Psoas muscle (tissue), 8 donors: Measurements from ENCODE around the gene SH3PXD2B. TPM values are rescaled to one million over a fixed set of nuclear protein-coding genes. Genes with fewer than 3 reads are reported as not detected.
"Not testable (repeated sequence)": the region's sequence is repeated elsewhere in the genome, so short reads cannot be mapped to it uniquely, and the experiment has no call there.

ENCODE experiments used
- ATAC-seq, 4 donors: fragments of 200-7000 bp; cut with Tn5 transposase; one replicate each; pipeline ENCODE4 v1.9.1; 2020; ENCODE audit warnings: moderate library complexity in 3 of 4, mild to moderate bottlenecking in 2 of 4
- DNase-seq, 2 donors: peaks; one replicate each; pipeline ENCODE4 v3.0.0-alpha.2; 2020
- H3K27ac ChIP-seq: fragments of 200-600 bp; one replicate; pipeline ENCODE4 v1.8.0; 2022
- H3K27me3 ChIP-seq, 3 donors: fragments of 200-600 bp in 1 of 3; one replicate each; pipeline versions ENCODE4 v1.6.1 to v1.8.0; 2013 to 2022; ENCODE audit warnings: low read length in 2 of 3, mild to moderate bottlenecking in 2 of 3, moderate library complexity in 1 of 3; ENCODE audit not compliant: insufficient read depth in 3 of 3
- H3K36me3 ChIP-seq, 2 donors: fragments of 200-600 bp in 1 of 2; one replicate each; pipeline versions ENCODE4 v1.6.1 to v1.8.0; 2013 to 2022; ENCODE audit warnings: low read depth in 1 of 2, mild to moderate bottlenecking in 1 of 2, moderate library complexity in 1 of 2; ENCODE audit not compliant: insufficient read depth in 1 of 2
- H3K4me1 ChIP-seq: fragments of 200-600 bp; one replicate; pipeline ENCODE4 v1.8.0; 2022
- H3K4me3 ChIP-seq: fragments of 200-600 bp; one replicate; pipeline ENCODE4 v1.8.0; 2022; ENCODE audit warnings: mild to moderate bottlenecking
- H3K9me3 ChIP-seq: fragments of 200-600 bp; one replicate; pipeline ENCODE4 v1.8.0; 2022
- CTCF ChIP-seq: fragments of 200-600 bp; IDR thresholded peaks from one replicate; pipeline ENCODE4 v1.8.0; 2022; ENCODE audit warnings: antibody characterized with exemption
- WGBS, 3 donors: extraction: QIAGEN DNeasy Blood & Tissue Kit; methylation state at CpG; one replicate each; pipeline versions ENCODE4 v1.1.6 to v1.1.7; 2013; 5-methylcytosine and 5-hydroxymethylcytosine counted together
- intact Hi-C, 2 donors: fragments of 100-400 bp; cut with DNase I; formaldehyde crosslinking; loops; one replicate each; pipeline versions ENCODE4 v1.11.0 to v1.14.2; 2022
- polyA plus RNA-seq, 3 donors: library from polyadenylated mRNA; stranded (reverse); fragments of 200-250 nt; gene quantifications; one replicate each; pipeline ENCODE4 v1.2.3, GENCODE V29; 2013
- total RNA-seq, 4 donors: library from RNA; stranded (reverse); fragmentation: NEBNext Ultra II Directional in 2 of 4; extraction: Animal tissue kit (Norgen Biotek cat#: 25700) in 2 of 4; gene quantifications; one replicate each; pipeline versions ENCODE4 v1.2.1 to v1.2.4, GENCODE V29; 2021 to 2023
- donor health status: healthy with polysubstance abuse.
- donor health status: DM: no; HTN: no; CAD: no; lungs with moderate emphysema.
- donor health status: Bipolar disorder and iron deficiency.
- donor health status: healthy.
- donor health status: DM: yes; HTN: yes; CAD: no.
- donor health status: DM: no; HTN: no; CAD: no.
- donor health status: DM: no; HTN: no; CAD: no.
- donor health status: DM: yes; HTN: yes; CAD: no.

SH3PXD2B gene
- total and polyA plus RNA-seq, 7 donors: 0.58 to 5.3 (median 2.5) TPM

- no peak for TF ChIP-seq CTCF
- intact Hi-C loops: no loop called here
Measured at GRCh38 chr5:172356047-172356446, 98.3 kb downstream of the SH3PXD2B start.

GRCh38 chr5:172353846-172354245, 100.5 kb downstream of the SH3PXD2B start:
- Histone ChIP-seq H3K27me3 (no peaks in the 10 kb centered on the region), H3K27ac (no peak overlapping the region), H3K9me3 (no peaks in the 10 kb centered on the region), H3K36me3 (no peaks in the 10 kb centered on the region), H3K4me3 (no peak overlapping the region), H3K4me1 (no peaks in the 10 kb centered on the region)
- DNase-seq (no peak), ATAC-seq (no peak)
- 91 to 95% (median 93%) methylated on average over 10 of the region's 10 CpGs for WGBS, 3 donors
- TF ChIP-seq CTCF: no peak
- intact Hi-C loops: no loop called here

More at GRCh38 chr5:172356047-172356446, 98.3 kb downstream of the SH3PXD2B start:
- Histone ChIP-seq H3K4me1 (no peaks in the 10 kb centered on the region), H3K27ac (no peak overlapping the region), H3K9me3 (no peaks in the 10 kb centered on the region), H3K4me3 (no peak overlapping the region), H3K27me3 (no peaks in the 10 kb centered on the region), H3K36me3 (no peaks in the 10 kb centered on the region)
- ATAC-seq: no peak
- DNase-seq: no peak
- WGBS, 3 donors: 89 to 94% (median 90%) methylated on average over 4 of the region's 4 CpGs

GRCh38 chr5:172353271-172353812, 101.0 kb downstream of the SH3PXD2B start:
- Histone ChIP-seq H3K9me3 (no peaks in the 10 kb centered on the region), H3K27ac (no peak overlapping the region), H3K36me3 (no peaks in the 10 kb centered on the region), H3K27me3 (no peaks in the 10 kb centered on the region), H3K4me1 (no peaks in the 10 kb centered on the region), H3K4me3 (no peak overlapping the region)
- no peak for ATAC-seq
- no peak for TF ChIP-seq CTCF
- intact Hi-C loops: no loop called here
- DNase-seq: no peak
- WGBS, 3 donors: 89 to 97% (median 95%) methylated on average over 7 to 8 of the region's 8 CpGs

GRCh38 chr5:172352526-172352925, 101.8 kb downstream of the SH3PXD2B start:
- H3K4me1 ChIP-seq, H3K4me3 ChIP-seq, intact Hi-C loops, DNase-seq, H3K27me3 ChIP-seq, H3K27ac ChIP-seq, ATAC-seq, H3K36me3 ChIP-seq, H3K9me3 ChIP-seq: not testable (repeated sequence)
- WGBS, 3 donors: 88 to 91% (median 90%) methylated on average over 7 of the region's 7 CpGs

- H3K27me3 ChIP-seq: no peaks in the 10 kb centered on the region
- DNase-seq (no peak), ATAC-seq (no peak)
- no peaks in the 10 kb centered on the region for H3K9me3 ChIP-seq
- WGBS, 3 donors: 97 to 100% (median 99%) methylated on average over 3 of the region's 3 CpGs
- TF ChIP-seq CTCF: no peak
- H3K4me3 ChIP-seq: no peak overlapping the region
- intact Hi-C loops: no loop called here
- H3K4me1 ChIP-seq: no peaks in the 10 kb centered on the region
- H3K36me3 ChIP-seq: no peaks in the 10 kb centered on the region
- H3K27ac ChIP-seq: no peak overlapping the region
Measured at GRCh38 chr5:172351240-172351778, 103.0 kb downstream of the SH3PXD2B start.
